GM19468 (cell line): Measurements from ENCODE around the gene COL4A6.

Experiments
- ATAC-seq: cut with Tn5 transposase; IDR thresholded peaks from one replicate; pipeline ENCODE4 v1.9.1; 2021; ENCODE audit warnings: mild to moderate bottlenecking, moderate library complexity, moderate number of reproducible peaks; ENCODE audit not compliant: unreplicated experiment; ENCODE audit errors: extremely low read depth

The COL4A6 gene

DNA sequence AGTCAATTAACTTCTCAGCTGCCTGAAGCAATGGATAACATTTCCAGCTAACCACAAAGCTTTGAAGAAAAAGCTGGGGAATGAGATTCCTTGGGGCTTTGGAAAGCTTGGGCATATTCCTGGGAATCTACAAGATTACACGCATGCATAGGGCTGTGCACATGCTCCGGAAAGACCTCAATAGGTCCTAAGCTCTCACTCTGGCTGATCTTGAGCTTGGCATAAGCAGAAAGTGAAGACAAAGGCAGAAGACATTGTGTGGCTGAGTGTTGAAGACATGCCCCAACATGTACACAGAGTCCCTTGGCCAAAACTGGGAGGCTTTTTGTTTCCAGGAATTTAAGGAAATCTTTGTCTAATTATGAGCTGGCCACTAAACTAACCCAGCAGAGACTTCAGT lies 315.5 kb downstream of the COL4A6 start:
- ATAC-seq, result no peak

- ATAC-seq, result no peak
These were observed 316.9 kb downstream of the COL4A6 start for GRCh38 chrX:108121291-108121690.

GRCh38 chrX:108117988-108118387 lies 320.2 kb downstream of the COL4A6 start:
- no peak for ATAC-seq

DNA sequence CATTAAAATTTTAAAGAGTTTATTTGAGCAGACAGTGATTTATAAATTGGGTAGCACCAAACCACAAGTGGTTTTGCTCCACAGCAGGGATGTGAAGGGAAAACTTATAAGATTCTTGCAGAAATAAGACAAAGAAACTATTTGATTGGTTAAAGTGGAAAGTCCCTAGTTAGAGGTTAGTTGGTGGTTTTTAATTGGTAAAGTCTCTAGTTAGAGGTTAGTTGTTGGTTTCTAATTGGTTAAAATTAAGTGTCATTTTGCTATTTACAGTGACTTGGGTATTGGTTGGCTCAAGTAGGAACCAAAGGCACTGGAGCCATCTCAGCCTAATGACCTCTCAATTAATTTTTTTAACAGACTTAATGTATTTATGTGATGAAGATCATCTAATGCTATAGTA lies 323.7 kb downstream of the COL4A6 start:
- ATAC-seq, result no peak
